B cell (primary cell): ENCODE results near the gene PTPRN2.

ENCODE experiments used
- EZH2 ChIP-seq: IDR thresholded peaks from 2 replicates; pipeline ENCODE4 v1.6.1; 2012; ENCODE audit warnings: borderline replicate concordance, low read depth, mild to moderate bottlenecking, moderate library complexity, low read length; ENCODE audit not compliant: insufficient read depth, poor library complexity, severe bottlenecking
- TF ChIP-seq, protein P1 (sequence below): fragments of 200-600 bp; IDR thresholded peaks from one replicate; pipeline ENCODE4 v1.8.0; 2022; ENCODE audit warnings: antibody characterized with exemption, mild to moderate bottlenecking

DNA sequence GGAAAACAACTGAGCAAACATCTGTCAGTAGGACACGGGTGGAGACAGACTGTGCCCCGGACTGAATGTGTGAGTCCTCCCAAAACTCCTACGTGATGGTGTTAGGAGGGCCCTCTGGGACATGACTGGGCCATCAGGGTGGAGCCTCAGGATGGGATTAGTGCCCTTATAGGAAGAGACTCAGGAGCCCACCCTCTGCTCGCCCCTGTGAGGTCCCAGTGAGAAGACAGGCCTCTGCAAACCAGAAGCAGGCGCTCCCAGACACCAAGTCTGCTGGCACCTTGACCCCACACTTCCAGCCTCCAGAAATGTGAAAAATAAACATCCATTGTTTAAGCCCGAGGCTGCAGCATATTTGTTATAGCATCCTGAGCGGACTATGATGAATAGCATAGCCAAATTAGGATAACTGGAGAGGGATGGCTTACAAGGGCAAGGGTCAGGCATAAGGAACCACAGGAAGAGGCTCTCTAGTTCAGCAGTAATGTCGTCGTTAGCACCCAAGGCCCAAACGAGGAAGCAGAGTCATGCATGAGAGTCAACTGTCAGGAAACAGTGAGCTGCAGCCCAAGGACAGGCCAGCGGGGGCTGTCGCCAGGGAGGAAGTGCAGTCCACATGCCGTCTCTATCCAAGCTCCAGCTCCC, 50.6 kb downstream of the PTPRN2 start:
- TF ChIP-seq, protein P1, sequence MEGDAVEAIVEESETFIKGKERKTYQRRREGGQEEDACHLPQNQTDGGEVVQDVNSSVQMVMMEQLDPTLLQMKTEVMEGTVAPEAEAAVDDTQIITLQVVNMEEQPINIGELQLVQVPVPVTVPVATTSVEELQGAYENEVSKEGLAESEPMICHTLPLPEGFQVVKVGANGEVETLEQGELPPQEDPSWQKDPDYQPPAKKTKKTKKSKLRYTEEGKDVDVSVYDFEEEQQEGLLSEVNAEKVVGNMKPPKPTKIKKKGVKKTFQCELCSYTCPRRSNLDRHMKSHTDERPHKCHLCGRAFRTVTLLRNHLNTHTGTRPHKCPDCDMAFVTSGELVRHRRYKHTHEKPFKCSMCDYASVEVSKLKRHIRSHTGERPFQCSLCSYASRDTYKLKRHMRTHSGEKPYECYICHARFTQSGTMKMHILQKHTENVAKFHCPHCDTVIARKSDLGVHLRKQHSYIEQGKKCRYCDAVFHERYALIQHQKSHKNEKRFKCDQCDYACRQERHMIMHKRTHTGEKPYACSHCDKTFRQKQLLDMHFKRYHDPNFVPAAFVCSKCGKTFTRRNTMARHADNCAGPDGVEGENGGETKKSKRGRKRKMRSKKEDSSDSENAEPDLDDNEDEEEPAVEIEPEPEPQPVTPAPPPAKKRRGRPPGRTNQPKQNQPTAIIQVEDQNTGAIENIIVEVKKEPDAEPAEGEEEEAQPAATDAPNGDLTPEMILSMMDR = no peak
- no peak for TF ChIP-seq EZH2
